ENCODE data around the gene CTNND2.

CTNND2 gene

GRCh38 chr5:10964806-10965205, 939.4 kb downstream of the CTNND2 start:
- no peak for FAIRE-seq

GRCh38 chr5:10958728-10959127, 945.5 kb downstream of the CTNND2 start:
- FAIRE-seq = no peak

- no peak for FAIRE-seq
These were observed 954.2 kb downstream of the CTNND2 start for GRCh38 chr5:10949856-10950630.

- no peak for FAIRE-seq
These were observed 958.2 kb downstream of the CTNND2 start for GRCh38 chr5:10946050-10946449.

- FAIRE-seq = no peak
These were observed 962.3 kb downstream of the CTNND2 start for GRCh38 chr5:10941900-10942299.

GRCh38 chr5:10936081-10936855, 968.0 kb downstream of the CTNND2 start:
- FAIRE-seq = no peak

- FAIRE-seq = no peak
These were observed 968.7 kb downstream of the CTNND2 start for GRCh38 chr5:10935536-10935935.

- no peak for FAIRE-seq
These were observed 969.4 kb downstream of the CTNND2 start for GRCh38 chr5:10934783-10935355.

- no peak for FAIRE-seq
These were observed 971.1 kb downstream of the CTNND2 start for GRCh38 chr5:10933121-10933520.

GRCh38 chr5:10932426-10932825, 971.8 kb downstream of the CTNND2 start:
- no peak for FAIRE-seq

GRCh38 chr5:10927608-10928007, 976.6 kb downstream of the CTNND2 start:
- no peak for FAIRE-seq

GRCh38 chr5:10923310-10923709, 980.9 kb downstream of the CTNND2 start:
- FAIRE-seq = no peak

Data from endometrium (tissue), 2 donors.